SK-N-SH (cell line): ENCODE results near the gene FIBP. TPM values are rescaled to one million over a fixed set of nuclear protein-coding genes. Genes with fewer than 3 reads are reported as not detected.
A peak's percentile ranks its signal among the peaks of the same experiment; 100 is the strongest.

Experiments used
- CTCF ChIA-PET: fragments of 300-600, 350-600 bp; formaldehyde crosslinking; extraction: SDS; loops from one replicate; lab custom pipeline; 2021; lab: Yijun Ruan, JAX
- POLR2A ChIA-PET: fragments of 350-600 bp; sonication (Branson Sonifier 250); formaldehyde crosslinking; extraction: SDS; loops from one replicate; lab custom pipeline; 2020; ENCODE audit warnings: antibody characterized with exemption, inconsistent platforms; lab: Yijun Ruan, JAX
- DNase-seq: peaks from one replicate; pipeline ENCODE4 v3.0.0; 2012
- H2AFZ ChIP-seq: fragments of 200-600 bp; sonication (generic); 2 replicates; pipeline ENCODE4 v1.8.1; 2016; ENCODE audit warnings: antibody characterized with exemption, mild to moderate bottlenecking, low read depth
- H3F3A ChIP-seq: fragments of 200-600 bp; sonication (generic); replicated peaks from 2 replicates; pipeline ENCODE3; 2016; ENCODE audit warnings: antibody characterized with exemption, mild to moderate bottlenecking; ENCODE audit not compliant: insufficient read depth
- H3K27ac ChIP-seq, 2 experiments: fragments of 200-500 bp in 1 of 2; fragments of 200-600 bp in 1 of 2; sonication (Bioruptor generic) in 1 of 2; sonication (generic), shearing (Covaris generic) in 1 of 2; 2 replicates each; pipeline versions ENCODE4 v1.5.1 to v1.6.1; 2014 to 2016; ENCODE audit warnings: low read depth in 2 of 2, inconsistent platforms in 1 of 2, low read length in 1 of 2, mild to moderate bottlenecking in 1 of 2, mixed read lengths in 1 of 2
- H3K27me3 ChIP-seq: fragments of 200-600 bp; sonication (generic), shearing (Covaris generic); 2 replicates; pipeline ENCODE4 v1.6.1; 2016; ENCODE audit warnings: mixed run types; ENCODE audit not compliant: insufficient read depth
- H3K36me3 ChIP-seq, 2 experiments: fragments of 200-500 bp in 1 of 2; fragments of 200-600 bp in 1 of 2; sonication (Bioruptor generic) in 1 of 2; sonication (generic) in 1 of 2; replicated peaks in 1 of 2; 2 replicates each; pipeline versions ENCODE3 to v1.5.1; 2014 to 2016; ENCODE audit warnings: low read length in 1 of 2, mild to moderate bottlenecking in 1 of 2; ENCODE audit not compliant: insufficient read depth in 2 of 2, control insufficient read depth in 1 of 2
- H3K4me1 ChIP-seq, 2 experiments: fragments of 200-500 bp in 1 of 2; fragments of 200-600 bp in 1 of 2; sonication (Bioruptor generic) in 1 of 2; sonication (generic), shearing (Covaris generic) in 1 of 2; 2 replicates each; pipeline versions ENCODE4 v1.5.1 to v1.6.1; 2014 to 2016; ENCODE audit warnings: low read depth in 1 of 2, low read length in 1 of 2, mixed run types in 1 of 2; ENCODE audit not compliant: insufficient read depth in 2 of 2, control insufficient read depth in 1 of 2
- H3K4me2 ChIP-seq: fragments of 200-600 bp; sonication (generic), shearing (Covaris generic); 2 replicates; pipeline ENCODE4 v1.6.1; 2017; ENCODE audit warnings: mixed run types
- H3K4me3 ChIP-seq, 2 experiments: fragments of 200-500 bp in 1 of 2; fragments of 200-600 bp in 1 of 2; sonication (Bioruptor generic) in 1 of 2; sonication (generic), shearing (Covaris generic) in 1 of 2; 2 replicates each; pipeline versions ENCODE4 v1.5.1 to v1.8.1; 2014 to 2016; ENCODE audit warnings: low read depth in 2 of 2, inconsistent platforms in 1 of 2, low read length in 1 of 2, mild to moderate bottlenecking in 1 of 2, mixed read lengths in 1 of 2, moderate library complexity in 1 of 2
- H3K79me2 ChIP-seq: fragments of 200-600 bp; sonication (generic); 2 replicates; pipeline ENCODE4 v1.8.1; 2017; ENCODE audit warnings: mild to moderate bottlenecking; ENCODE audit not compliant: insufficient read depth
- H3K9ac ChIP-seq: fragments of 200-600 bp; sonication (generic); 2 replicates; pipeline ENCODE4 v1.6.1; 2017; ENCODE audit warnings: mixed run types
- H3K9me2 ChIP-seq: fragments of 200-600 bp; sonication (generic); 2 replicates; pipeline ENCODE4 v1.6.1; 2017; ENCODE audit warnings: mixed run types
- H3K9me3 ChIP-seq: fragments of 200-600 bp; sonication (generic); 2 replicates; pipeline ENCODE4 v1.6.1; 2017; ENCODE audit warnings: mixed run types, mild to moderate bottlenecking, moderate library complexity
- H4K20me1 ChIP-seq: fragments of 200-600 bp; sonication (generic); 2 replicates; pipeline ENCODE4 v1.6.1; 2017; ENCODE audit warnings: mild to moderate bottlenecking, mixed run types; ENCODE audit not compliant: insufficient read depth
- CHD2 ChIP-seq: fragments of 150-350 bp; IDR thresholded peaks from 2 replicates; pipeline ENCODE4 v1.6.1; 2018; ENCODE audit warnings: low read length; ENCODE audit not compliant: partially characterized antibody
- EP300 ChIP-seq, 2 experiments: IDR thresholded peaks; 2 replicates each; pipeline versions ENCODE4 v1.4.0 to v1.6.1; 2012; ENCODE audit warnings: borderline replicate concordance in 1 of 2, low read depth in 1 of 2, low read length in 1 of 2
- FOSL2 ChIP-seq: IDR thresholded peaks from 2 replicates; pipeline ENCODE4 v1.4.0; 2012; ENCODE audit warnings: low read depth, mild to moderate bottlenecking, moderate library complexity, borderline replicate concordance
- FOXM1 ChIP-seq: IDR thresholded peaks from 2 replicates; pipeline ENCODE4 v1.4.0; 2012; ENCODE audit warnings: low read depth, mild to moderate bottlenecking
- MXI1 ChIP-seq: IDR thresholded peaks from 2 replicates; pipeline ENCODE4 v1.6.1; 2012; ENCODE audit warnings: mild to moderate bottlenecking, low read depth, low read length, improper control_type of control experiment
- NFIC ChIP-seq: IDR thresholded peaks from 2 replicates; pipeline ENCODE4 v1.4.0; 2012; ENCODE audit warnings: borderline replicate concordance
- NRF1 ChIP-seq: IDR thresholded peaks from 2 replicates; pipeline ENCODE4 v1.6.1; 2012; ENCODE audit warnings: low read depth, mild to moderate bottlenecking, low read length
- POLR2AphosphoS5 ChIP-seq: IDR thresholded peaks from 2 replicates; pipeline ENCODE4 v1.6.1; 2012; ENCODE audit warnings: low read depth, low read length
- RAD21 ChIP-seq: IDR thresholded peaks from 2 replicates; pipeline ENCODE4 v1.6.1; 2012; ENCODE audit warnings: mild to moderate bottlenecking, low read length
- REST ChIP-seq: IDR thresholded peaks from 2 replicates; pipeline ENCODE4 v1.6.1; 2012; ENCODE audit warnings: mild to moderate bottlenecking, low read depth, low read length, moderate library complexity
- TAF1 ChIP-seq: IDR thresholded peaks from 2 replicates; pipeline ENCODE4 v1.6.1; 2012; ENCODE audit warnings: low read depth, mild to moderate bottlenecking, low read length, moderate library complexity, borderline replicate concordance
- WGBS: methylation state at CpG from one replicate; pipeline ENCODE4 v1.1.6; 2017; ENCODE audit warnings: low lambda C conversion rate; 5-methylcytosine and 5-hydroxymethylcytosine counted together
- polyA plus RNA-seq, 3 experiments: library from polyadenylated mRNA; depleted of rRNA; stranded (reverse); fragments of >200 nt; gene quantifications; 2 replicates each; pipeline ENCODE4 v1.2.3, GENCODE V29; 2012

FIBP gene
- polyA plus RNA-seq, 1 of the 3 experiments (the other 2 are of a cell fraction): 190 TPM

GRCh38 chr11:65887723-65888162 is 528 bp downstream of the FIBP start:
- CTCF ChIA-PET: interaction anchor here (0.7 to 15.2 kb wide), 35 partner anchors 10 to 273 kb away, joined by 3 to 374 read pairs (median 5); partner anchors contain the start of genes C11orf68, CFL1, CTSW and DRAP1
- peak overlapping the region; percentile 73 for H3K9ac ChIP-seq

GRCh38 chr11:65886826-65887722 is 1.2 kb downstream of the FIBP start:
- peak overlapping the region; percentile 73 for H3K9ac ChIP-seq
- H2AFZ ChIP-seq: no peak overlapping the region
- H3K4me1 ChIP-seq: peaks cover 29 to 41% of the 10 kb centered on the region in 2 experiments
- no peak for TF ChIP-seq FOXM1
- TF ChIP-seq MXI1: no peak
- no peak for TF ChIP-seq RAD21
- TF ChIP-seq NFIC: no peak
- TF ChIP-seq CHD2: no peak
- TF ChIP-seq NRF1: no peak
- no peak for TF ChIP-seq REST
- TF ChIP-seq TAF1: no peak
- TF ChIP-seq EP300 (IDR thresholded peaks at IDR 0.05; ENCODE audit: borderline replicate concordance in 1 of 2, low read depth in 1 of 2, low read length in 1 of 2): no peak
- no peak for TF ChIP-seq POLR2AphosphoS5
- peaks cover 50% of the 10 kb centered on the region for H3F3A ChIP-seq
- peaks cover 36 to 45% of the 10 kb centered on the region in 2 experiments for H3K36me3 ChIP-seq
- no peaks in the 10 kb centered on the region for H3K27me3 ChIP-seq
- H4K20me1 ChIP-seq: peaks cover 13% of the 10 kb centered on the region
- no peaks in the 10 kb centered on the region for H3K9me2 ChIP-seq
- POLR2A ChIA-PET: interaction anchor here (0.6 to 1.5 kb wide), 2 partner anchors 27 to 78 kb away, joined by 3 to 5 read pairs; partner anchors contain the start of gene MUS81
- CTCF ChIA-PET: interaction anchor here (0.5 to 15.2 kb wide), 18 partner anchors 9 to 425 kb away, joined by 3 to 374 read pairs (median 8); partner anchors contain the start of genes CFL1, CTSW, EFEMP2 and FOSL1
- peak overlapping the region; percentile 80 to 94 for H3K27ac ChIP-seq
- H3K9me3 ChIP-seq: no peaks in the 10 kb centered on the region
- DNase-seq: no peak
- whole genome bisulfite sequencing: 75% methylated on average over 14 of the region's 14 CpGs
- peaks cover 48% of the 10 kb centered on the region for H3K79me2 ChIP-seq
- H3K4me2 ChIP-seq: peak overlapping the region; percentile 98
- peak overlapping the region; percentile 56 to 82 for H3K4me3 ChIP-seq

More at GRCh38 chr11:65887723-65888162, 528 bp downstream of the FIBP start:
- Histone ChIP-seq H3K36me3 (peaks cover 39 to 41% of the 10 kb centered on the region in 2 experiments), H4K20me1 (peaks cover 19% of the 10 kb centered on the region), H3K4me2 (peak overlapping the region; percentile 98), H3K9me2 (no peaks in the 10 kb centered on the region), H2AFZ (peak overlapping the region; percentile 82; the same call in 1 of the 2 replicates), H3K79me2 (peaks cover 55% of the 10 kb centered on the region), H3K27ac (peak overlapping the region; percentile 80 to 94), H3K4me3 (peak overlapping the region; percentile 56 to 82), H3K9me3 (no peaks in the 10 kb centered on the region), H3F3A (peaks cover 56% of the 10 kb centered on the region), H3K27me3 (no peaks in the 10 kb centered on the region), H3K4me1 (peaks cover 35 to 48% of the 10 kb centered on the region in 2 experiments)
- DNase-seq: no peak
- POLR2A ChIA-PET: interaction anchor here (0.7 to 3.8 kb wide), 8 partner anchors 9 to 176 kb away, joined by 3 to 46 read pairs (median 4); partner anchors contain the start of genes BANF1, CFL1, EIF1AD and KAT5
- 0% methylated on average over 13 of the region's 23 CpGs for WGBS
- no peak for TF ChIP-seq NRF1
- no peak for TF ChIP-seq FOSL2
- TF ChIP-seq MXI1: peak; percentile 18; the same call in 1 of the 2 replicates
